Germinal center (tissue), 1 donor: ENCODE data around the gene MAP3K7.
A peak's percentile ranks its signal among the peaks of the same experiment; 100 is the strongest.

ENCODE experiments used
- DNase-seq: peaks from one replicate; pipeline ENCODE4 v3.0.0; 2012; ENCODE audit warnings: mixed read lengths, low spot score

Gene MAP3K7

DNA sequence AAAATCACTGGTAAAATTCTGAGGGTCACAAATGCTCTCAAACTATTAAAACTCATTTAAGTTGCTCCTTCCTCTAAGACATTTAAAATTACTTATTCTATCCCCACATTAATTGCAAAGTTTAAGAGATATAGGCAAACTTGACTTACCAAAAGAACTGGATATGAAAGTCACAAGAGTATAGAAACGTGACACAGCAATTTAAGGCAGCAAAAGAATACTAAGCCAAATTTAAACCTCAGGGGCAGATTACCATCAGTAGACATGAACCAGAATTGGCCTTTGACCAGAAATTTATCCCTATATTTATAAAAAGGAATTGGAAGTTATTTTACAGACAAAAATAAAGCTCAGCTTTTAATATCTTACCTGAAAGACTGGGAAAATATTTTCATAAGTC, 56.0 kb downstream of the MAP3K7 start:
- no peak for DNase-seq

DNA sequence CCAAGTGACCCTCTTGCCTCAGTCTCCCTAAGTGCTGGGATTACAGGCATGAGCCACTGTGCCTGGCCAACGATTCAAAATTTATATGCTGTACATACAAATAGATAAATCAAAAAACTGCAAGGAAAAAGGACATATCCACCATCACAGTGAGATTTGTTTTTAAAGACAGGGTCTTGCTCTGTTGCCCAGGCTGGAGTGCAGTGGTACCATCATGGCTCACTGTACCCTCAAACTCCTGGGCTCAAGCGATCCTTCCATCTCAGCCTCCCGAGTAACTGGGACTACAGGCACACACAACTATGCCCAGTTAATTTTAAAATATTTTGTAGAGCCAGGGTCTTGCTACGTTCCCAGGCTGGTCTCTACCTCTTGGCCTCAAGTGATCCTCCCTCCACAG, 61.5 kb downstream of the MAP3K7 start:
- DNase-seq = no peak

DNA sequence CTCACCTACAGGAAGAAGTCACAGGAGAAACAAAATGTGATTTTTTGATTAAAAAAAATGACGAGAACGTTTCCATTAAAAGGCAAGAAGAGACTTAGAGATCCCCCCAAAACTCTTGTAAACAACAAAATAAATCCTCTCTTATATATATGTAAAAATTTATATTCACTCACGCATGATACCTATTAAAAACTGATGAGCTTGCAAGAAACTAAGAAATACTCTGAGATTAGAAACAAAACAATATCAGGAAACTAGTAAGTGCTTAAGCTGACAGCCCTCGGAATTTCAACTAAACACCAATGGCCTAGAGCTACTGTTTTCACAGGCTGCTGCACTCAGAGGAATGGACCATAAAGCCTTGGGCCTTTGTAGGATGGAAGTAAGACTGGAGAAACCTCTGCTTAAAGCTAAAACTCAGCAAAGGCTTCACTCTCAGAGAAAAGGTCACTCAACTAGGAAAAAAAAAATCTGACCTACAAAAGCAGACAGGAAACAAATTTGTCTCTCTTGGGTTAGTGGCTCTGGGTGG, 63.0 kb downstream of the MAP3K7 start:
- DNase-seq = no peak

- DNase-seq = no peak
Observed at GRCh38 chr6:90521955-90522354, 64.9 kb downstream of the MAP3K7 start.

DNA sequence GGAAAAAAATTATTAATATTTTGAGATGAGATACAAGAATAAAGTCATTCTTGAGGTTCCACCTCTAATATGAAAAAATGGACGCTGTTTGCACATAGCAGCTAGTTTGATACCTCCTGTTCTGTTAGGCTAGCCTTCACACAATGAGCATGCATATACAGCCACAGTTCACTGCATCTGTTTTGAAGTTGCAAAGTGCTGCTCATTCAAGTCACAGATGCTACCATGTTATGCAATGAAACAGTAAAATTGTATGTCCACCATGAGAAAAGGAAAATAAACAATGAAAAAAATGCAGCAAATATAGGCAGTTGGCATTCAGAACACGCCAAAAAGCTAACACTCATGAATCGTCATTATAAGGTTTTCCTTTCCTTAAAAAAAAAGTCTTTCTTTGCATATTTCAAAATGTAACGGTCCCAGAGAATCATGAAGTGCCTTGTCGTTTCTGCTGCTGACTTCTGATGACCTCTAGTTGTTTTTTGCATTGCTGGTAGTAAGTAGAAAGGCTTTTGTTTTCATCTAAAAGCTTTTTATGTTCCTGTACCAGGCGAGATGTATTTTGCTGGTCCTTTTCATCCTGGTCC, 70.7 kb downstream of the MAP3K7 start:
- DNase-seq = no peak

GRCh38 chr6:90514496-90514895, 72.4 kb downstream of the MAP3K7 start:
- no peak for DNase-seq

DNA sequence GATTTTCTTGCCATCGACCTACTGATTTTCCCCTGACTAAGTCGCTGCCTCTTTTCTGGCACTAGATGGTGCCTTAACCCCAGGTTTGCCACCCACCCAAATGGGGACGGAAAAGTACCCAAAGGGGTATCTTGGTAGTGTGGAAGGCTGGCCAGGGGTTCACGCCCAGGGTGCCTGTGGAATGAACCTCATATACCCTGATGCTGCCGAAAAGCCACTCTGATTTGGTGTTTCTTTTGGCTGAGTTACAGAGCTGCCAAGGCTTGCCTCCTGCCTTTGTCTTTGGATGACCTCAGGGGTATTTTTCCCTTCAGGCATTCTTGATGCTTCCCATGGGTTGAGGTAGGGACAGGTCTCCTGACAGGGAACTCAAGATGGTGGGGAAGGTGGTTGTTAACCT, 78.1 kb downstream of the MAP3K7 start:
- no peak for DNase-seq

DNA sequence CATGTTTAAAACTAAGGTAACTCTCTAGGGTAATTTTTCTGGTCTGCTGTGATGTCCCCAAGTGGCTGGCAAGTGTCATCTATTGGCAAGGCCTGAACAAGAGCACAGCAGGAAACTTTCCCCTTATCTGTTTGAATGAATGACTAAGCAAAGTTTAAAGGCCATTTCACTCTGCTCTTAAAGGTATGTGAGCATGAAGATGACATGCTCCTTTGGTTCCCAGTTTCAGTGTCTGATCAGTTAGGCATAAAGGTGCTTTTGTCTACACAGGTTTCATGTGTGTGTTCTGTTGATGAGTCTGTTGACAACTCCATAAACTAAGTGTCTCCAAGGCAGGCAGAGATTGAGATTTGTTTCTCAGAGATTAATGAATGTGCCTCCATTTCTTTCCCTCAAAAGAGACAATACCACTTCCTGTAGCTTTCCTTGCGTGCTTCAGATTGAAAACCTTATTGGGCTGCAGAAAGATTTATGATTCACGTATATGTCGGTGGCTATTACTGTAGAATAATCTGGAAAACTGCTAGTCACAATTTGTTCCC, 83.9 kb downstream of the MAP3K7 start:
- DNase-seq = no peak

- DNase-seq = no peak
Observed at GRCh38 chr6:90502381-90502780, 84.5 kb downstream of the MAP3K7 start.

DNA sequence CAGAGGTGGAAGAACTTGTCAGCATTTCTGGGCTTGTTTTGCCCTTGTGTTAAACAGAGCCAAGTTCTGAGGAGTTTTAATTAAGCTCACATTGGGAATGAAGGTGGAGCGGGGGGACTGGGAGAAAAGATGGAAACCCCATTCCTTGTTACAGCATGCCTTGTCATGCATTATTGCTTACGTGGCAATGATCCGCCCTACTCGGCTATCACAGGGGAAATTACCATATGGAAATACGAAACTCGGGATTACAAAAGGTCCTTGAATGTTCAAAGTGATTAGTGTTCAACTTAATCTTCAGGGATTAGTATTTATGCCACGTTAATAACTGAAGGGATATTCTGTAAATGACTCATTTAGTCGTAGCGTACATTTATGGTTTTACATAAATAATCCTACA, 86.4 kb downstream of the MAP3K7 start:
- DNase-seq = no peak

DNA sequence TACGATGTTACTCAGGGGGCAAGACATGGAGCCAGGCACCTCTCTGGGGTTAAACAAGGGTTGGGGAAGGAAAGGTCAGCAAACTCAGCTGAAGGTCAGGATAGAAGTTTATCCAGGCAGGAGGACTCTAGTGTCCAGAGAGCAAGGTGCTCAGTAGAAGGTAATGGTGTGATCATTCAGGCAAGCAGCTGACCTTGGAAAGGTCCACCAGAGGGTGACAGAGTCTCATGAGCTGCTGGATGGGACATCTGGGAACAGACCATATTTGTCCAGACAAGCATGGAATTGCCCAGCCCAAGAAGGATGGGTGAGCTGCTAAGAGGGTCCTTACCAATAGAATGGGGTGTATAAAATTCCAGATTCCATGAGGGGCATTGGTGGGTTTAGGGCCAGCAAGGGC, 89.5 kb downstream of the MAP3K7 start:
- no peak for DNase-seq

GRCh38 chr6:90496258-90497016, 90.4 kb downstream of the MAP3K7 start:
- DNase-seq = no peak

- no peak for DNase-seq
Observed at GRCh38 chr6:90495216-90495817, 91.6 kb downstream of the MAP3K7 start.

DNA sequence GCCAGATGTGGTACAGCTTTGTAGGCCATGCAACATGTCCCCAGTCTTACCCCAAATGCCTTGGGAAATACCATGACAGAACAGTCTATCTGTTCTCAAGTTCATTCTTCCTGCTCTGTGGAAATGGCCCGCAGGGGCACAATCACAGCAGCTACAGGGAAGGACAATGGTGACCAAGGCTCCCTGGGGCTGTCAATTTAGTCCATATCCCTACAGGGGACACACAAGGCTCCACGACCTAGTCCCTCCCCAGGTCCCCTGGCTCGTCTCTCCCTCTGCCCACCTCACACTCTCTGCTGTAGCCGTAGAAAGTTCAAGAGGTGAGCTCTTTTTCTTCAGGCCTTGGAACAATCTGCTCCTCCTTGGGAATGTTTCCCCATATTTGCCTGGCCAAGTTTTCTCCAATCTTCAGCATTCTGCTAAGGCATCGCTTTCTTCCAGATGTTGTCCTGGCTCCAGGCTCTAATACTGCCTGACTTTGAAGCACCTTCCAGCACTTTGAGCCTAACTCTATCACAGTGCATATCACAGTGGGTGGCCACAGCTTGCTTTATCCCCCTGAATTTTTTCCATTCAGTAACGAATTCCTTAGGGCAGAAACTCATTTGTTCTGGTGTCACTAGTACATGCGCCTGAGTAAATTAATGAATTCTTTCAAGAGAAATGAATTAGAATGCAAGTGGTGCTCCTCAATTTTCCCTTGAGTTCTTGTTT, 92.6 kb downstream of the MAP3K7 start:
- no peak for DNase-seq

DNA sequence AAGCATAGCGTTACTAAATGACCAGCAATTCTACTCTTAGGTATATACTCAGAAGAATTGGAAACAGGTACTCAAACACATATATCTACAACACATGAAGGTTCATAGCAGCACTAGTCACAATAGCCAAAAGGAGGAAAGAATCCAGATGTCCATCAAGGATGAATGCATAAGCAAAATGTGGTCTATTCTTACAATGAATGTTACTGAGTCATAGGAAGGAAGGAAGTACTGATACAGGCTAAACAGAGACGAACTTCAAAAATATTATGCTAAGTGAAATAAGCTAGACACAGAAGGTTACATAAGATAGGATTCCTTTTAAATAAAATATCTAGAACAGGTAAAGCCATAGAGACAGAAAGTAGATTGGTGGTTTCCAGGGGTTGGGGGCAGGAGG, 93.5 kb downstream of the MAP3K7 start:
- DNase-seq = no peak

- no peak for DNase-seq
Observed at GRCh38 chr6:90492798-90493197, 94.1 kb downstream of the MAP3K7 start.

GRCh38 chr6:90492369-90492768, 94.5 kb downstream of the MAP3K7 start:
- no peak for DNase-seq

GRCh38 chr6:90490030-90490716, 96.7 kb downstream of the MAP3K7 start:
- no peak for DNase-seq

GRCh38 chr6:90488816-90489215, 98.1 kb downstream of the MAP3K7 start:
- no peak for DNase-seq

DNA sequence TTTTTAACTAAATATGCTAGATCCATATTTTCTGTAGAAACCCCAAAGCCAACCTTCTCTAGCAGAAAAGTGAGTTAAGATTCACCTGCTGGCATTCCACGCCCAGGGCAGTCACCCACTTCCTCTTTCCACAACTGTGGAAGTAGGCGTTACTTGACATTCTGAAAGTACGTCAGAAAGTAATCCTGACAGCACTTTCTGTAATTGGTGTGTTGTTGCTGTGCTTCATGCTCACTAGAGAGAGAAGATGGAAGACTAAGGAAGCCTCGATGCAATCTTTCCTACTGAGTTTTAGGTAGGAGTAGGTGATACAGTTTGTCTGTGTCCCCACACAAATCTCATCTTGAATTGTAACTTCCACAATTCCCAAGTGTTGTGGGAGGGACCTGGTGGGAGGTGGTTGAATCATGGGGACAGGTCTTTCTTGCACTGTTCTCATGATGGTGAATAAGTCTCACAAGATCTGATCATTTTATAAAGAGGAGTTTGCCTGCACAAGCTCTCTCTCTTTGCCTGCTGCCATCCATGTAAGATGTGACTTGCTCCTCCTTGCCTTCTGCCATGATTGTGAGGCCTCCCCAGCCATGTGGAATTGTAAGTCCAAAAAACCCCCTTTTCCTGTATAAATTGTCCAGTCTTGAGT, 101.1 kb downstream of the MAP3K7 start:
- DNase-seq = peak; percentile 24

DNA sequence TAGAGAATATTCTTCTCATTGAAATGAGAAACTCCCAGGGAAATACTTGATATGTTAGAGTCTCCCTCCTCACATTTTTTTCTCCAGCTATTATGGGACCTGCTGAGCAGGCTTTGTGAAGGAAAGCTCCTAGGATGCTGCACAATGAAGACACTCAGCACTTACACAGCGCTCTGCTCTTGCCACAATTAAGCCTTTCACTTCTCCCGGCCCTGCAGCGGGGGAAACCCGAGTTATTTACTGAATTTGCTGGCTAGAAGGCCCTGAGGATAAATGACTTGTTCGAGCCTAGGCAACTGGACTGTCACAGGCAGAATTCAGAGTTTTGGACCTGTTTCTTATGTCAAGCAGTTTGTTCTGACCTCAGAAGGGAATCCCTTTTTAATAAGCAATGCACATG, 102.0 kb downstream of the MAP3K7 start:
- DNase-seq = no peak
